CD4-positive, alpha-beta memory T cell (primary cell): ENCODE data around the gene STOM. TPM values are rescaled to one million over a fixed set of nuclear protein-coding genes. Genes with fewer than 3 reads are reported as not detected.

ENCODE experiments used
- polyA plus RNA-seq, 2 donors: library from polyadenylated mRNA; unstranded; fragments of 300-500 nt; fragmentation: Illumina TruSeq; gene quantifications; one replicate each; pipeline ENCODE4 v1.2.3, GENCODE V29; 2021
- total RNA-seq, 2 experiments: library from RNA; stranded (reverse); gene quantifications; one replicate each; pipeline ENCODE4 v1.2.3, GENCODE V29; 2021

STOM gene
- total and polyA plus RNA-seq, 4 experiments from 2014 or later: 81.2 to 254 (median 135) TPM

Other genes starting within 250 kb of the STOM start
- gene RAB14, start 168.4 kb downstream of the STOM start, total RNA-seq: 10 to 100 TPM; 65.5 to 68.1 TPM
- 10 to 100 TPM; 34.8 to 54.0 TPM for gene RAB14, start 168.4 kb downstream of the STOM start, polyA plus RNA-seq
- gene GSN, start 102.1 kb downstream of the STOM start, total RNA-seq: 1 to 10 TPM; 7.8 to 8.7 TPM
- 1 to 10 TPM; 1.9 to 4.1 TPM for gene GSN, start 102.1 kb downstream of the STOM start, polyA plus RNA-seq
- gene GGTA1, start 129.6 kb upstream of the STOM start, total RNA-seq: not detected
- gene GGTA1, start 129.6 kb upstream of the STOM start, polyA plus RNA-seq: not detected